OCI-LY1 (cell line): ENCODE data around the gene NUDT14.

Experiments
- CTCF ChIP-seq: fragments of 200-600 bp; sonication (generic), shearing (Covaris generic); IDR thresholded peaks from 2 replicates; pipeline ENCODE4 v1.5.1; 2017; ENCODE audit warnings: mild to moderate bottlenecking, antibody characterized with exemption, low read length, moderate library complexity, mixed read lengths
- EZH2 ChIP-seq: fragments of 200-600 bp; sonication (generic), shearing (Covaris generic); IDR thresholded peaks from 2 replicates; pipeline ENCODE4 v1.8.0; 2017; ENCODE audit warnings: borderline replicate concordance, mixed run types, mild to moderate bottlenecking, antibody characterized with exemption, low read length, moderate library complexity, mixed read lengths

GRCh38 chr14:105148604-105149145 lies 32.4 kb downstream of the NUDT14 start:
- TF ChIP-seq EZH2 (no peak), CTCF (no peak)
